ENCODE data around the gene STX18.

STX18 gene

GRCh38 chr4:4395849-4396627, 145.8 kb downstream of the STX18 start:
- TF ChIP-seq, protein P1, sequence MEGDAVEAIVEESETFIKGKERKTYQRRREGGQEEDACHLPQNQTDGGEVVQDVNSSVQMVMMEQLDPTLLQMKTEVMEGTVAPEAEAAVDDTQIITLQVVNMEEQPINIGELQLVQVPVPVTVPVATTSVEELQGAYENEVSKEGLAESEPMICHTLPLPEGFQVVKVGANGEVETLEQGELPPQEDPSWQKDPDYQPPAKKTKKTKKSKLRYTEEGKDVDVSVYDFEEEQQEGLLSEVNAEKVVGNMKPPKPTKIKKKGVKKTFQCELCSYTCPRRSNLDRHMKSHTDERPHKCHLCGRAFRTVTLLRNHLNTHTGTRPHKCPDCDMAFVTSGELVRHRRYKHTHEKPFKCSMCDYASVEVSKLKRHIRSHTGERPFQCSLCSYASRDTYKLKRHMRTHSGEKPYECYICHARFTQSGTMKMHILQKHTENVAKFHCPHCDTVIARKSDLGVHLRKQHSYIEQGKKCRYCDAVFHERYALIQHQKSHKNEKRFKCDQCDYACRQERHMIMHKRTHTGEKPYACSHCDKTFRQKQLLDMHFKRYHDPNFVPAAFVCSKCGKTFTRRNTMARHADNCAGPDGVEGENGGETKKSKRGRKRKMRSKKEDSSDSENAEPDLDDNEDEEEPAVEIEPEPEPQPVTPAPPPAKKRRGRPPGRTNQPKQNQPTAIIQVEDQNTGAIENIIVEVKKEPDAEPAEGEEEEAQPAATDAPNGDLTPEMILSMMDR (IDR thresholded peaks at IDR 0.05; ENCODE audit: low read depth, low read length, missing control alignments), result no peak
- no peak overlapping the region for H3K4me3 ChIP-seq (ENCODE audit: low read depth, low read length)
- no peak for DNase-seq (ENCODE audit: low read depth)
- in situ Hi-C loops (cut with HindIII; ENCODE audit: low sequenced_read_pairs), result no loop called here

DNA sequence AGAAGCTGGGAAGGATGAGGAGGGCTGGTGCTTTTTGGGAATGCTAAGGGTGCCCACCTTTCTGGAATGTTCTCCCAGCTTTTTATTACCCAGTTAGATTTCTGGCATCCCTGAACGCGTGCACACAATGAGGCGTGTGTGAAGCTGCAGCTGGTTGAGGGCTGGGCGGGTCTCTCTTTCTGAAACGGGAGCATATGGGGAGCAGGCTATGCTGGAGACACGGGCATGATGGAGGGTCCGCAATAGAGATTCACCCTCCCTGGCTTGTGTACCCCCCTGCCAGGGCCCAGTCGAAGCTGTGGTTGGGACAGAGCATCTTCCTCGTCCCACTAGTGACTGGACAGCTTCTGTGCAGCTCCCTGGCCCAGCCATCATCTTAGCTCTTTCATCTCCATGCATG, 146.5 kb downstream of the STX18 start:
- DNase-seq (ENCODE audit: low read depth), result no peak
- TF ChIP-seq, protein P1 (IDR thresholded peaks at IDR 0.05; ENCODE audit: low read depth, low read length, missing control alignments), result no peak
- H3K4me3 ChIP-seq (ENCODE audit: low read depth, low read length), result no peak overlapping the region
- in situ Hi-C loops (cut with HindIII; ENCODE audit: low sequenced_read_pairs), result no loop called here

- no peak for DNase-seq (ENCODE audit: low read depth)
- TF ChIP-seq, protein P1 (IDR thresholded peaks at IDR 0.05; ENCODE audit: low read depth, low read length, missing control alignments), result no peak
- in situ Hi-C loops (cut with HindIII; ENCODE audit: low sequenced_read_pairs), result no loop called here
- H3K4me3 ChIP-seq (ENCODE audit: low read depth, low read length), result no peak overlapping the region
Observed at GRCh38 chr4:4394644-4395043, 147.2 kb downstream of the STX18 start.

GRCh38 chr4:4392501-4393183, 149.2 kb downstream of the STX18 start:
- TF ChIP-seq, protein P1 (IDR thresholded peaks at IDR 0.05; ENCODE audit: low read depth, low read length, missing control alignments), result no peak

DNA sequence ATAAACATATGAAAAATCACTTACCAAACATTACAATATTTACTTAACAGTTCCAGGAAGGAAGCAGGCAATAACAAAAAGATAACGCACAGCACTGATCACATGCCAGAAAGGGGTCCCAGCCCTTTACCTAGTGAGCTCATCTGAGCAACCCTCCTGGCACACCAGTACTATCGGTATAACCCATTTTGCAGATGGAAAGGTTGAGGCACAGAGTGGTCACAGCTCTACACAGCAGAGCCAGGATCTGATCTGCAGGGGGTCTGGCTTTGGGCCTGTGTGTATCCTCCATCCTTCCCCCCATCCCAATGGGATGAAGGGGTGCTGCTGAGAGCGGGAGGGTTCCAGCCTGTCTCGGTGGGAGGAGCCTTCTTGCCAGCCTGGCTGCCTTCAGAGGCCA, 150.0 kb downstream of the STX18 start:
- TF ChIP-seq, protein P1 (IDR thresholded peaks at IDR 0.05; ENCODE audit: low read depth, low read length, missing control alignments), result no peak
- in situ Hi-C loops (cut with HindIII; ENCODE audit: low sequenced_read_pairs), result no loop called here
- no peak overlapping the region for H3K4me3 ChIP-seq (ENCODE audit: low read depth, low read length)
- no peak for DNase-seq (ENCODE audit: low read depth)

More at GRCh38 chr4:4392501-4393183, 149.2 kb downstream of the STX18 start:
- in situ Hi-C loops (cut with HindIII; ENCODE audit: low sequenced_read_pairs), result no loop called here
- DNase-seq (ENCODE audit: low read depth), result no peak
- H3K4me3 ChIP-seq (ENCODE audit: low read depth, low read length), result no peak overlapping the region

GRCh38 chr4:4390515-4391240, 151.2 kb downstream of the STX18 start:
- TF ChIP-seq, protein P1 (IDR thresholded peaks at IDR 0.05; ENCODE audit: low read depth, low read length, missing control alignments), result no peak
- in situ Hi-C loops (cut with HindIII; ENCODE audit: low sequenced_read_pairs), result no loop called here
- no peak for DNase-seq (ENCODE audit: low read depth)
- no peak overlapping the region for H3K4me3 ChIP-seq (ENCODE audit: low read depth, low read length)

All from astrocyte of the cerebellum (primary cell).